Muscle of arm (tissue), 12 donors: Measurements from ENCODE around the gene KNDC1. TPM values are rescaled to one million over a fixed set of nuclear protein-coding genes. Genes with fewer than 3 reads are reported as not detected.
"Not testable (repeated sequence)": the region's sequence is repeated elsewhere in the genome, so short reads cannot be mapped to it uniquely, and the experiment has no call there.

Experiments used
- DNase-seq: peaks from one replicate; pipeline ENCODE4 v3.0.0-alpha.2; 2013
- polyA plus RNA-seq, 12 donors: library from polyadenylated mRNA; unstranded; fragments of 120-200 nt; gene quantifications; one replicate each; pipeline ENCODE4 v1.2.1, GENCODE V29; 2013; ENCODE audit not compliant: insufficient read length in 12 of 12

Gene KNDC1
- polyA plus RNA-seq, 12 donors = 1.8 to 10.1 (median 5.3) TPM; not detected in 1

- DNase-seq = no peak
Observed at GRCh38 chr10:133257489-133258065, 97.6 kb downstream of the KNDC1 start.

DNA sequence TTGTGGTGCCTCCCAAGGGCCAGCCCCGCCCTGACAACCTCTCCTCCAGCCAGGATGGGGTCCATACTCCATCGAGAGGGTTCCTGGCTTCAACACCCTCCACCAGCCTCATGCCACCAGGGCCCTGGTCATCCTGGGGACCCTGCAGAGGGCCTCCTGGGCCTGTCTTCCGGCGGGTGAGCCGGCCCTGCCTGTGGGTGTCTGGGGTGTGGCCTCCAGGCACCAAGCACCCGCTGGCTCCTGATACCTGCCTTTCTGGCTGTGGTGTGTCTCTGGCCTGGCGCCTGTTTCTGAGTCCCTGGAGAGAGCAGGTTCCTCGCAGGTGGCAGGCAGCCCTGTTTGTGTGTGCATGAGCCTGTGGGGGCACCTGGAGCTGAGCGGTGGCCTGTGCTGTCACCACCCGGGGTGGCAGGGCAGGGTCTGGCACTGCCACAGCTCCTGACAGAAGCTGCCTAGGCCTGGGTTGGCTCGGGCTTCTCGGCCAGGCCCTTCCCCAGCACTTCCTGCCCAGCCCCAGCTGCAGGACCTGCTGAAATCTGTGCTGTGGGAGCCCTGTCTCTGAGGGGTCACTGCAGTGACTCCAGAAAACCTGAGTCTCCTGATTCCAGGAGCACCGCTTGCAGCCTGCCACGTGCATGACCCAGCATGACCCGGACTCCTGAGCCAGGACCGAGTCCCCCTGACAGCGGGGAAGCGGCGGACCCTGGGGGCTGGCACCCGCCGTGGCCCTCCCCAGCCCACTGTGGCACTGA lies 98.2 kb downstream of the KNDC1 start:
- no peak for DNase-seq

DNA sequence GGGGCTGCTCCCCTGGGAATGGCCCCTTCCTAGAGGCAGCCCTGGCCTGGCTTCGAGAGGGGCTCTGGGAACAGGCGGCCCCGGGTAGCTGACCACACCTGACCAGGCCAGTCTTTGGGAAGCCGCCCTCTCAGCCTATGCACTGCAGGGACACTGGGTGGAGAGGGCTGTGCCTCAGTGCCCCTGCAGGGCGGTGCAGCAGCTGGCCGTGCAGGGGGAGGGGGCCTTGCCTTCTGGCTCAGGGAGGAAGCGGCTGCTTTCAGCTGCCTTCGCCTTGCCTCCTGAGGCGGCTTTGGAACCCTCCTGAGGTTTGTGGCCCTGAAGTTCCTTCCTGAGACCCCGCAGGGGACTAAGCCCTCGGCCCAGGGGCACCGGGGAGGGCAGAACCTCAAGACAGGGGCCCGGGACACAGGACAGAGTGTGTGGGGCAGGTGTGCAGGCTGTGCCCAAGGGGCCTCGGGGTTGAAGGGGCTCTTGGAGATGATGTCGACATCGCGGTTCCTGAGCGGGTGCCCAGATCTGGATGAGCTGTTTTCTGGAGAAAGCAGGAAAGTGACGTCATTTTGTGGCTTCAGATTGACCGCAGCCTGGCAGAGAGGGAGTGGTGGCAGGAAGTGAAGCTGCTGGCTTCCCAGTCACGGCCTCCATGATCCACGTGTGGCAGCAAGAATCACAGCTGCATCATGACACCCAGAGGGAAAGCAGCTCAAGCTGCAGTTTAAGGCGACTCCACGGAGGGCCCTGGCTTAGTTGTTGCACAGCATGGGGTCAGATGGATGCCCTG lies 99.0 kb downstream of the KNDC1 start:
- peak; percentile 36 for DNase-seq

DNA sequence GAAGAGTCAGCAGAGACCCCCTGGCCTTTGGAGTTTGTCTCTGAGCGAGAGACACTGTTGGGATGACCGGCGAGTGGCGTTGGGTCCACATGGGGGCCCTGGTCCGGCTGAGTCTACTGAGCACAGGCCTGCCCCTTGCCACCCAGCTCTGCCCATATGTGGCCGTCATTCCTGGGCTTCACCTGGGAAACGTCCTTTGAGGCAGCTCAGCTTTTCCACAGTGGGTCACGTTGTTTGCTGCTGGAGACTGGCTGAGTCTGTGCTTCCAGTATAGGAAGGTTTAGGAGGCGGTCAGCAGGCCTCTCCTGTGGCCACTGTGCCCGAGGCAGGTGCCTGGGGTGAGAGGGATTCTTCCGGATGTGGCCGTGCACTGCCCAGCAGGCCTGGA lies 99.6 kb downstream of the KNDC1 start:
- DNase-seq = no peak

DNA sequence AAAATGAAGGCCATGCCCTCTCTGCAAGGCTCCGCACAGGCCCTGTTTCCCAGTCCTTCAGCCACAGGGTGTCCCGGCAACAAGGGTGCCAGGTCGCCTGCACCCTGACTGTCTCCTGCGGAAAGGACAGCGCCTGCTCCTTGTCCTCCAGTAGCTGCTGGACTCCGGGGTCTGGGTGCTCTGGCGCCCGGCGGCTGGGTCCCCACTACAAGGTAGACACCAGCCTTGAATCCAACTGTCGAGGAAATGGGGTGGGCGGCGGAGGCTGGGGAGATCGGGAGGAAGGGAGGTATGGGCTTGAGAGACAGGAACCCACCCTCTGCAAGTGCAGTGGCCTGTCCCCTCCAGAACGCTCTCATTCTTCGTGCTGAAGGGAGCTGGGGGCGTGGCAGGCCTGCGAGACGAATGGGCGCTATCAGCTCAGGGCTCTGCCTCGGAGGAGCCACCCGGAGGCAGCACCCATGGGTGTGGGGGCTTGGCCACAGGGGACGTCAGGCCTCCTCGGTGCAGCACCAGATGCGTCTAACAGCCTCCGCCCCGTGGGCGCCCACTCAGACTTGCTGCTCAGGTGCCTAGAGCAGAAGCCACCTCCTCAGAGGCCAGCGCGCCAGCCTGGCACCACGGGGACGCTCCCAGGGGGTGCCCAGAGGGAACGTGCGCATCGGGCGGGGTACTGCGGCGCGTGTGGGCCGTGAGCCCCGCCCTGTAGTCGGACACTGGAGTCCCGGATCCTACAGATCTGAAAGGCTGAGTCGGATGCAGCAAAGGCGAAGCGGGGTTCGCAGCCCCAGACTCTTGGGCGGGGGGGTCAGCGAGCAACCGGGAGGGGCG lies 101.1 kb downstream of the KNDC1 start:
- DNase-seq = no peak

GRCh38 chr10:133261726-133262325 lies 101.8 kb downstream of the KNDC1 start:
- no peak for DNase-seq

DNA sequence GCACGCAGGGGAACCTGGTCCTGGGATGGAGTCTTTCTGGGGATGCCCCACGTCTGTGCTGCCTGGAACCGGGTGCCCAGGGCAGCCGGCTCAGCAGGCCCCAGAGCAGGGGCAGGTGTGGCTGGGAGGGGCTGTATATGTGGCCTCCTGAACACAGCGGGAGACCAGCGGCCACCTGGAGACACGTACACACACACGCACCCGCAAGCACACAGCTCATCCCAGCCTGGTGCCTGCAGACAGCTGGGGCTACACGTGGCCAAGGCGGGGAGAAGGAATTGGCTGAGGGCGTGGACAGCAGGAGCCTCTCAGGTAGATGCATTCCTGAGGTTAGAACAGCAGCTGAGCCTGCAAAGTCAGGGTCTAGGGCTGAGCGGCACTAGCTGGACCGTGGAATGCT lies 102.7 kb downstream of the KNDC1 start:
- DNase-seq = no peak

GRCh38 chr10:133263674-133264073 lies 103.7 kb downstream of the KNDC1 start:
- DNase-seq = no peak

DNA sequence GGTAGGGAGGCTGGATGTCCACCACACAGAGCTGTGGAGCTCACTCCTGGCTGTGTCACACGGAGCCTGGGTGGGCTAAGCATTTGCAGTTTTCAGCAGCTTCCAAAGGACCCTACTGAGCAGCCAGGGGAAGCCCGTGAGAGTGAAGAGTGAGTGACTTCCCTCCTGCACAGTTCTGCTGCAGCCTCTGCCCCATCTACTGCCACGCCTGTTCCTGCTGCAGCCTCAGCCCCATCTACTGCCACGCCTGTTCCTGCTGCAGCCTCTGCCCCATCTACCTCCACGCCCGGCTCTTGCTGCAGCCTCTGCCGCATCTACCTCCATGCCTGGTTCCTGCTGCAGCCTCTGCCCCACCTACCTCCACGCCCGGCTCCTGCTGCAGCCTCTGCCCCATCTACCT lies 104.4 kb downstream of the KNDC1 start:
- DNase-seq = no peak

- not testable (repeated sequence) for DNase-seq
Observed at GRCh38 chr10:133265052-133265451, 105.0 kb downstream of the KNDC1 start.

- no peak for DNase-seq
Observed at GRCh38 chr10:133266056-133266795, 106.2 kb downstream of the KNDC1 start.

GRCh38 chr10:133267293-133267692 lies 107.3 kb downstream of the KNDC1 start:
- no peak for DNase-seq

GRCh38 chr10:133267829-133268228 lies 107.8 kb downstream of the KNDC1 start:
- DNase-seq = no peak

DNA sequence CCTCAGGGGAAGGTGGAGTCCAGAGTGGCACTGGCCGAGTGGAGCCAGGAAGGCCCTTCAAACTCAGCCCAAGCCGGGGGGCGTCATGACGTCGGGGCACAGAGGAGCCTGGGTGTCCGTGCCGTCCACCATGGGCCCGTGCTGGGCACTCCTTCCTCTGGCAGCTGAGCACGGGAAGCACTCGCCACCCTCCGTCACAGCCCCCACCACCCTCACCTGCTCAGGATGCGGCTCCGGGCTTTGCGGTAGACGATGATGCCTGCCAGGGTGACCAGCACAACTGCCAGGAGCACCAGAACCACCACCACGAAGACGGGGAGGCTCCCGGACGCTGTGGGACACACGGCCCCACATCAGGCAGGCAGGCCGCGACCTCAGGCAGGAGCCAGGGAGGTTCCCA lies 108.5 kb downstream of the KNDC1 start:
- no peak for DNase-seq

GRCh38 chr10:133269367-133269766 lies 109.3 kb downstream of the KNDC1 start:
- DNase-seq = no peak

GRCh38 chr10:133270204-133270603 lies 110.2 kb downstream of the KNDC1 start:
- DNase-seq = no peak

GRCh38 chr10:133270773-133271297 lies 110.8 kb downstream of the KNDC1 start:
- no peak for DNase-seq

DNA sequence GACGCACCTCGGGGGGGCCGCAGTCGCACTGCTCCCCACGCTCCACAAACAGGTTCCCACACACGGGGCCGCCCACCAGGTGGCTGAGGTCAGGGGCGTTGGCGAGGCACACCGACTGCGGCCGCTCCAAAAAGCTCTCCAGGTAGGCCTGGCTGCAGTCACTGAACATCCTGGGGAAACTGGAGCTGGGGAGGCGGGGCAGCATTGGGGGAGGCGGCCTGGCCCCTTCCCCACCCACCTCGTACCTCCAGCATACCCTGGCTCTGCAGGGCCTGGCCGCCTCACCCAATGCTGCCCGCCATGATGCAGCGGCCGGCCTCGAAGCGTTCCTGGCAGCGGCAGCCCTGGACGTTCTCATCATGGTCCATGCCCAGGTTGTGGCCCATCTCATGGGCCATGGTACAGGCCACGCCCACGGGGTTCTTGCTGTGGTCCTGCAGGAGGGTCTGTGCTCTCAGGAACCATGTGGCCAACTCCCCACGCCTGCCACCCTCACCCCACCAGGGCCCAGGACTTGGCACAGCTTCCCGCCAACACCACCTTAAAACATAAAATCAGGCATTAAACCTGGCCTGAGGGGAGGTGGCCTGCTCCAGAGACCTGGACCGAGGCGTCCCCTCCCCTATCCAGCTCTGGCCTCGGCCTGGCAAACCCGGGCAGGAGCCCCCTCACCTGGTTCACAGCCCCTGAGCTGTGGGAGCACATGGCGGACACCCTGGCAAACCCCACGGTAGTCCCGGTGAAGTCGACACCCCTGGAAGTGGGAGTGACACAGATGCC lies 111.7 kb downstream of the KNDC1 start:
- no peak for DNase-seq

- no peak for DNase-seq
Observed at GRCh38 chr10:133272301-133272963, 112.4 kb downstream of the KNDC1 start.
